CD8-positive, alpha-beta memory T cell (primary cell): ENCODE measurements around the gene C6orf58. TPM values are rescaled to one million over a fixed set of nuclear protein-coding genes. Genes with fewer than 3 reads are reported as not detected.

Source experiments
- CTCF ChIA-PET: fragments of 350-600 bp; sonication (Branson Sonifier 250); formaldehyde crosslinking; loops from one replicate; lab custom pipeline; 2021; ENCODE audit warnings: antibody characterized with exemption; lab: Charles Lee
- POLR2A ChIA-PET: fragments of 350-600 bp; sonication (Branson Sonifier 250); formaldehyde crosslinking; loops from one replicate; lab custom pipeline; 2021; ENCODE audit warnings: antibody characterized with exemption; lab: Charles Lee
- DNase-seq, 5 donors: peaks; one replicate each; pipeline versions ENCODE4 v3.0.0 to v3.0.0-alpha.2; 2020 to 2022; ENCODE audit warnings: mixed read lengths in 1 of 5
- H3K27ac ChIP-seq: one replicate; pipeline ENCODE4 v1.7.0; 2013; ENCODE audit warnings: low read depth, mild to moderate bottlenecking, low read length, moderate library complexity
- H3K27me3 ChIP-seq: 2 replicates; pipeline ENCODE4 v1.7.0; 2013; ENCODE audit warnings: low read length, mild to moderate bottlenecking; ENCODE audit not compliant: insufficient read depth, poor library complexity, severe bottlenecking
- H3K36me3 ChIP-seq: 2 replicates; pipeline ENCODE4 v1.7.0; 2013; ENCODE audit warnings: mild to moderate bottlenecking, low read length, moderate library complexity; ENCODE audit not compliant: insufficient read depth
- H3K4me1 ChIP-seq: 2 replicates; pipeline ENCODE4 v1.7.0; 2013; ENCODE audit warnings: mild to moderate bottlenecking, low read length, moderate library complexity; ENCODE audit not compliant: insufficient read depth
- H3K4me3 ChIP-seq: 2 replicates; pipeline ENCODE4 v1.7.0; 2013; ENCODE audit warnings: mild to moderate bottlenecking, low read length
- H3K9me3 ChIP-seq: 2 replicates; pipeline ENCODE4 v1.7.0; 2013; ENCODE audit warnings: mild to moderate bottlenecking, low read length
- H3K27ac Mint-ChIP-seq, 8 donors: one replicate each; pipeline ENCODE4 v1.8.0; 2020 to 2021; ENCODE audit warnings: mixed read lengths in 8 of 8, mild to moderate bottlenecking in 6 of 8, inconsistent platforms in 3 of 8, moderate library complexity in 3 of 8
- H3K27me3 Mint-ChIP-seq, 2 donors: one replicate each; pipeline ENCODE4 v1.8.0; 2020 to 2021; ENCODE audit warnings: mixed read lengths in 2 of 2, mild to moderate bottlenecking in 1 of 2, moderate library complexity in 1 of 2
- H3K36me3 Mint-ChIP-seq, 3 donors: one replicate each; pipeline ENCODE4 v1.8.0; 2020 to 2021; ENCODE audit warnings: mixed read lengths in 3 of 3, inconsistent platforms in 1 of 3, mild to moderate bottlenecking in 1 of 3
- H3K4me1 Mint-ChIP-seq, 3 donors: one replicate each; pipeline ENCODE4 v1.8.0; 2020 to 2021; ENCODE audit warnings: mixed read lengths in 3 of 3, inconsistent platforms in 1 of 3, mild to moderate bottlenecking in 1 of 3
- H3K4me3 Mint-ChIP-seq, 7 donors: one replicate each; pipeline ENCODE4 v1.8.0; 2020 to 2021; ENCODE audit warnings: mixed read lengths in 7 of 7, mild to moderate bottlenecking in 6 of 7, moderate library complexity in 4 of 7, inconsistent platforms in 2 of 7
- H3K9me3 Mint-ChIP-seq, 5 donors: one replicate each; pipeline ENCODE4 v1.8.0; 2020 to 2022; ENCODE audit warnings: mixed read lengths in 5 of 5, mild to moderate bottlenecking in 3 of 5, moderate library complexity in 2 of 5, inconsistent platforms in 1 of 5
- polyA plus RNA-seq: library from polyadenylated mRNA; unstranded; fragments of 300-500 nt; fragmentation: Illumina TruSeq; gene quantifications from one replicate; pipeline ENCODE4 v1.2.3, GENCODE V29; 2021
- total RNA-seq, 2 experiments: library from RNA; stranded (reverse); gene quantifications; one replicate each; pipeline ENCODE4 v1.2.3, GENCODE V29; 2021

C6orf58 gene
- total and polyA plus RNA-seq, 3 experiments from 2014 or later: not detected

GRCh38 chr6:127554435-127555006 lies 22.5 kb upstream of the C6orf58 start:
- Mint-ChIP-seq H3K9me3 (no peaks in the 10 kb centered on the region), H3K36me3 (no peaks in the 10 kb centered on the region), H3K4me1 (no peaks in the 10 kb centered on the region), H3K27ac (no peak overlapping the region), H3K27me3 (peaks cover 0 to 35% of the 10 kb centered on the region in 2 donors), H3K4me3 (no peak overlapping the region)
- peak in 1 of 5 donors; percentile 9 for DNase-seq
- no peaks in the 10 kb centered on the region for H3K9me3 ChIP-seq
- H3K27ac ChIP-seq: no peak overlapping the region
- POLR2A ChIA-PET: no interaction called here
- no peak overlapping the region for H3K4me3 ChIP-seq
- CTCF ChIA-PET: no interaction called here
- H3K36me3 ChIP-seq: no peaks in the 10 kb centered on the region
- H3K27me3 ChIP-seq: no peaks in the 10 kb centered on the region
- no peaks in the 10 kb centered on the region for H3K4me1 ChIP-seq

DNA sequence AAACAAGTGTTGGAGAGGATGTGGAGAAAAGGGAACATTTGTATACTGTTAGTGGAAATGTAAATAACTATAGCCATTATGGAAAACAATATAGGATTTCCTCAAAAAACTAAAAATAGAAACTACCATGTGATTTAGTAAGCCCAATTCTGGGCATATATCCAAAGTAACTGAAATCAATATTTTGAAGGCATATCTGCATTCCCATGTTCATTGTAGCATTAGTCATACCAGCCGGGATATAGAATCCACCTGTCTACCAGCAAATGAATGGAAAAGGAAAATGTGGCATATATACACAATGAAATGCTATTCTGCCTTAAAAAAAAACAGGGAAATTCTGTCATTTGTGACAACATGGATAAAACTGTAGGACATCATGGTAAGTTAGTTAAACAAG lies 15.3 kb upstream of the C6orf58 start:
- no peak overlapping the region for H3K4me3 ChIP-seq
- Mint-ChIP-seq H3K4me1 (no peaks in the 10 kb centered on the region), H3K27ac (no peak overlapping the region), H3K27me3 (peaks cover 2 to 13% of the 10 kb centered on the region in 2 donors), H3K36me3 (no peaks in the 10 kb centered on the region), H3K9me3 (peaks cover 0 to 2% (median 0%) of the 10 kb centered on the region in 5 donors), H3K4me3 (no peak overlapping the region)
- no peak overlapping the region for H3K27ac ChIP-seq
- DNase-seq: no peak
- no peaks in the 10 kb centered on the region for H3K4me1 ChIP-seq
- ChIA-PET CTCF (no interaction called here), POLR2A (no interaction called here)
- no peaks in the 10 kb centered on the region for H3K36me3 ChIP-seq
- no peaks in the 10 kb centered on the region for H3K9me3 ChIP-seq
- no peaks in the 10 kb centered on the region for H3K27me3 ChIP-seq

- POLR2A ChIA-PET: no interaction called here
- Mint-ChIP-seq H3K4me1 (no peaks in the 10 kb centered on the region), H3K9me3 (peaks cover 0 to 2% (median 0%) of the 10 kb centered on the region in 5 donors), H3K27me3 (peaks cover 3 to 8% of the 10 kb centered on the region in 2 donors), H3K4me3 (no peak overlapping the region), H3K36me3 (no peaks in the 10 kb centered on the region), H3K27ac (no peak overlapping the region)
- DNase-seq: no peak
- H3K4me3 ChIP-seq: no peak overlapping the region
- CTCF ChIA-PET: no interaction called here
- H3K27me3 ChIP-seq: no peaks in the 10 kb centered on the region
- no peak overlapping the region for H3K27ac ChIP-seq
- H3K36me3 ChIP-seq: no peaks in the 10 kb centered on the region
- H3K9me3 ChIP-seq: no peaks in the 10 kb centered on the region
- no peaks in the 10 kb centered on the region for H3K4me1 ChIP-seq
These were observed 12.2 kb upstream of the C6orf58 start for GRCh38 chr6:127564761-127565160.

GRCh38 chr6:127566119-127566518 lies 10.9 kb upstream of the C6orf58 start:
- Mint-ChIP-seq H3K4me1 (peaks cover 0 to 5% (median 3%) of the 10 kb centered on the region in 3 donors), H3K36me3 (no peaks in the 10 kb centered on the region), H3K9me3 (peaks cover 0 to 2% (median 0%) of the 10 kb centered on the region in 5 donors), H3K4me3 (no peak overlapping the region), H3K27me3 (peaks cover 3 to 8% of the 10 kb centered on the region in 2 donors), H3K27ac (no peak overlapping the region)
- POLR2A ChIA-PET: no interaction called here
- Histone ChIP-seq H3K27me3 (no peaks in the 10 kb centered on the region), H3K4me3 (no peak overlapping the region), H3K9me3 (no peaks in the 10 kb centered on the region), H3K27ac (no peak overlapping the region), H3K36me3 (no peaks in the 10 kb centered on the region), H3K4me1 (no peaks in the 10 kb centered on the region)
- DNase-seq: no peak
- CTCF ChIA-PET: no interaction called here

DNA sequence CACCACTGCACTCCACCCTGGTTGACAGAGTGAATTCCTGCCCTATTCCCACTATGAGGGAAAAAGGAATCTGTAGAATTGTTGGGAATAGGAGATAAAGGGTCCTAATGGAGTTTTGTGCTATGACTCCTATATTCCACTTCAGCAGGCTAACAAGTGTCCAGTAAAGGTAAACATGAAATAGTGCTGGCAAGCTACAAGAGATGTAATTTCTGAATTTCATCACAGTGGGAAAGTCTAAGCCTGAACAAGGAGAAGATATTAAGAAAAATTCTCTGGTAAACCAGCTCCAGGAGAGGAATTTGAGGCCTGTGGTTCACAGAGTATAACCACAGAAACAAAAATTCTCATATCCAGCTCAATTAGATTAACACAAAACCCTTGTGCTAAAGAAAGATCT lies 10.3 kb upstream of the C6orf58 start:
- H3K4me3 ChIP-seq: no peak overlapping the region
- Mint-ChIP-seq H3K4me1 (peaks cover 0 to 8% (median 3%) of the 10 kb centered on the region in 3 donors), H3K9me3 (peaks cover 0 to 2% (median 0%) of the 10 kb centered on the region in 5 donors), H3K4me3 (no peak overlapping the region), H3K27me3 (peaks cover 3 to 8% of the 10 kb centered on the region in 2 donors), H3K27ac (no peak overlapping the region), H3K36me3 (no peaks in the 10 kb centered on the region)
- CTCF ChIA-PET: no interaction called here
- no peak for DNase-seq
- POLR2A ChIA-PET: no interaction called here
- no peak overlapping the region for H3K27ac ChIP-seq
- H3K27me3 ChIP-seq: no peaks in the 10 kb centered on the region
- H3K36me3 ChIP-seq: no peaks in the 10 kb centered on the region
- no peaks in the 10 kb centered on the region for H3K4me1 ChIP-seq
- no peaks in the 10 kb centered on the region for H3K9me3 ChIP-seq

DNA sequence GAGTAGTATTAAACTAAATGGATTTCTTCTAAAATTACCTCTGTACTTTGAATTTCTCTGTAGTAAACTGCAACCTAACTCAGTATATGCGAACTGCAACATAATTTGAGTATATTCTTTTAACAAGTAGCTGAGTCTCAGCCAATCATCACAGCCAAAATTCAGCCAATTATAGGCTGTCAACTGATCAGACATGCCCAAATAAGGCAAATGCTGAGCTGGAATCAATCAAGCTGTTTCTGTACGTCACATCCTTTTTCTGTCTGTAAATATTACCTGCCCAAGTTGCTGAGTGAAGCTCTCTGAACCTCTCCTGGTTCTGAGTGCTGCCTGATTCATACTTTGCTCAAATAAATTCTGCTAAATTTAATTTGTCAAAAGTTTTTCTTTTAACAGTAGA lies 9.5 kb upstream of the C6orf58 start:
- Histone ChIP-seq H3K4me3 (no peak overlapping the region), H3K4me1 (no peaks in the 10 kb centered on the region), H3K36me3 (no peaks in the 10 kb centered on the region), H3K9me3 (no peaks in the 10 kb centered on the region), H3K27ac (no peak overlapping the region), H3K27me3 (no peaks in the 10 kb centered on the region)
- Mint-ChIP-seq H3K4me1 (peaks cover 0 to 8% (median 3%) of the 10 kb centered on the region in 3 donors), H3K4me3 (no peak overlapping the region), H3K27ac (no peak overlapping the region), H3K36me3 (no peaks in the 10 kb centered on the region), H3K9me3 (peaks cover 0 to 2% (median 0%) of the 10 kb centered on the region in 5 donors), H3K27me3 (peaks cover 3 to 8% of the 10 kb centered on the region in 2 donors)
- POLR2A ChIA-PET: no interaction called here
- no peak for DNase-seq
- CTCF ChIA-PET: no interaction called here

GRCh38 chr6:127570739-127571389 lies 6.1 kb upstream of the C6orf58 start:
- H3K4me3 ChIP-seq: no peak overlapping the region
- no peaks in the 10 kb centered on the region for H3K9me3 ChIP-seq
- no peak overlapping the region for H3K27ac ChIP-seq
- ChIA-PET CTCF (no interaction called here), POLR2A (no interaction called here)
- H3K27ac Mint-ChIP-seq: no peak overlapping the region
- no peak for DNase-seq
- no peaks in the 10 kb centered on the region for H3K36me3 ChIP-seq
- peaks cover 0 to 8% (median 3%) of the 10 kb centered on the region in 3 donors for H3K4me1 Mint-ChIP-seq
- no peaks in the 10 kb centered on the region for H3K36me3 Mint-ChIP-seq
- no peak overlapping the region for H3K4me3 Mint-ChIP-seq
- H3K9me3 Mint-ChIP-seq: no peaks in the 10 kb centered on the region
- peaks cover 0 to 1% of the 10 kb centered on the region in 2 donors for H3K27me3 Mint-ChIP-seq
- H3K4me1 ChIP-seq: no peaks in the 10 kb centered on the region
- H3K27me3 ChIP-seq: no peaks in the 10 kb centered on the region

- DNase-seq: no peak
- no peak overlapping the region for H3K4me3 Mint-ChIP-seq
- no peak overlapping the region for H3K27ac Mint-ChIP-seq
- POLR2A ChIA-PET: no interaction called here
- no peaks in the 10 kb centered on the region for H3K4me1 ChIP-seq
- H3K27ac ChIP-seq: no peak overlapping the region
- no peaks in the 10 kb centered on the region for H3K9me3 Mint-ChIP-seq
- peaks cover 0 to 8% (median 3%) of the 10 kb centered on the region in 3 donors for H3K4me1 Mint-ChIP-seq
- peaks cover 3 to 33% of the 10 kb centered on the region in 2 donors for H3K27me3 Mint-ChIP-seq
- H3K27me3 ChIP-seq: no peaks in the 10 kb centered on the region
- H3K36me3 Mint-ChIP-seq: no peaks in the 10 kb centered on the region
- H3K9me3 ChIP-seq: no peaks in the 10 kb centered on the region
- no peak overlapping the region for H3K4me3 ChIP-seq
- no peaks in the 10 kb centered on the region for H3K36me3 ChIP-seq
- CTCF ChIA-PET: no interaction called here
These were observed 1.9 kb downstream of the C6orf58 start for GRCh38 chr6:127578900-127579299.
